Right cardiac atrium (tissue), 5 donors: ENCODE measurements around the gene SEMA5A. TPM values are rescaled to one million over a fixed set of nuclear protein-coding genes. Genes with fewer than 3 reads are reported as not detected.

Experiments
- ATAC-seq, 2 donors: fragments of 200-7000 bp; cut with Tn5 transposase; one replicate each; pipeline versions ENCODE4 v1.8.0 to v1.9.1; 2020; ENCODE audit warnings: moderate library complexity in 2 of 2, mild to moderate bottlenecking in 1 of 2
- DNase-seq, 3 donors: peaks; one replicate each; pipeline ENCODE4 v3.0.0-alpha.2; 2020
- H3K27ac ChIP-seq: one replicate; pipeline ENCODE4 v1.5.1; 2013; ENCODE audit warnings: mild to moderate bottlenecking, low read length, control low read depth, moderate library complexity
- H3K27me3 ChIP-seq: one replicate; pipeline ENCODE4 v1.6.1; 2013; ENCODE audit not compliant: control insufficient read depth, insufficient read depth
- H3K4me1 ChIP-seq: one replicate; pipeline ENCODE4 v1.6.1; 2013; ENCODE audit warnings: low read length; ENCODE audit not compliant: control insufficient read depth, insufficient read depth
- H3K4me3 ChIP-seq: one replicate; pipeline ENCODE4 v1.5.1; 2013; ENCODE audit warnings: low read length, control low read depth
- H3K9me3 ChIP-seq: one replicate; pipeline ENCODE4 v1.6.1; 2013; ENCODE audit warnings: low read length; ENCODE audit not compliant: control insufficient read depth
- WGBS: extraction: QIAGEN DNeasy Blood & Tissue Kit; methylation state at CpG from one replicate; pipeline ENCODE4 v1.1.7; 2013; 5-methylcytosine and 5-hydroxymethylcytosine counted together
- intact Hi-C, 4 donors: fragments of 100-400 bp; cut with DNase I; formaldehyde crosslinking; loops; one replicate each; pipeline versions ENCODE4 v1.11.0 to v1.14.0; 2022 to 2023
- polyA plus RNA-seq: library from polyadenylated mRNA; stranded (reverse); fragments of 200-250 nt; gene quantifications from one replicate; pipeline ENCODE4 v1.2.3, GENCODE V29; 2013
- total RNA-seq, 4 donors: library from RNA; stranded (reverse); fragmentation: NEBNext Ultra II Directional; extraction: Animal tissue kit (Norgen Biotek cat#: 25700); gene quantifications; one replicate each; pipeline ENCODE4 v1.2.1, GENCODE V29; 2021
- donor health status: healthy with polysubstance abuse.
- donor health status: DM: no; HTN: yes; CAD: no.
- donor health status: DM: no; HTN: no; CAD: no.
- donor health status: DM: no; HTN: yes; CAD: no; lungs with severe emphysema.
- donor health status: DM: yes; HTN: yes; CAD: no.

Gene SEMA5A
- total and polyA plus RNA-seq, 5 donors, result 6.7 to 28.2 (median 23.9) TPM

DNA sequence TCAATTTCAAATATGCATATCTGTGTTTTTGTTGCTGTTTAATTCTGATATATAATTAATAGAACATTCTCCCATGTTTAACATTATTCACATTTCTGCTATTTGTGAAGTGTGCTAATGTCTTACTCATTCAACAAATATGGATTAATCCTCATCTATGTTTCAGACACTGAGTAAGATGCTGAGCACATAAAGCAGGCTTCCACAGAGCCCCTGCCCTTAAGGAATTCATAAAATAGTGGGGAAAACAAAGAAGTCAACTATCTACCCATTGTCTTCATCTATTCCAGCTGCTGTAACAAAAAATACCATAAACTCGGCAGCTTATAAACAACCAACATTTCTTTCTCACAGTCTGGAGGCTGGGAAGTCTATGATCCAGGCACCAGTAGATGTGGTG, 333.3 kb downstream of the SEMA5A start:
- intact Hi-C loops, result no loop called here
- H3K4me1 ChIP-seq, result no peaks in the 10 kb centered on the region
- no peak for DNase-seq
- peaks cover 2% of the 10 kb centered on the region for H3K9me3 ChIP-seq
- H3K27ac ChIP-seq, result no peak overlapping the region
- ATAC-seq, result no peak
- H3K27me3 ChIP-seq, result no peaks in the 10 kb centered on the region
- no peak overlapping the region for H3K4me3 ChIP-seq
- 40% methylated on average over 1 of the region's 1 CpG for WGBS

- ATAC-seq, result no peak
- no peaks in the 10 kb centered on the region for H3K27me3 ChIP-seq
These were observed 335.9 kb downstream of the SEMA5A start for GRCh38 chr5:9209846-9210492.

DNA sequence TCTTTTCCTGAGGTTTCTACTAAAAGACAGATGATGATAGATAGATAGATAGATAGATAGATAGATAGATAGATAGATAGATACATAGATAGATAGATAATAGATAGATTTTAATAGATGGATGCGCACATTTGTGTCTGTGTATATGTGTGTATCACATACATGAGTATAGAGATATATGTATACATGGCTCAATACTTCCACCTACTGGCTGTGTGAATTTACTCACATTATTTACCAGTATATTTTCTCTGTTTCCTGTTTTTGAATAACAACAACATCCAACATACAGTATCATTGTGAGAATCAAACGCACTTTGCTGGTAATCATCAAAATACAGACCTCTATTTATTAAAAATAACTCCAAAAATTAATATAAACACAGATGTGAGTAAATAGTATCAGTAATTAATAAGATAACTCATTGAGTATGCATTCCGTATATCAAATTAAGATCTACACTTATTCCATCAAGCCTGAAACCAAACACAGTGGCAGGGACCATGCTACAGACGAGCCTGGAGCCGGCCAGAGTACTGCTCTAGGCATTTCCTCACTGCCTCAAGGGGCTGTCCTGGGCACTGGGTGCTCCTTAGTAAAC, 338.0 kb downstream of the SEMA5A start:
- 43% methylated on average over 5 of the region's 5 CpGs for WGBS
- Histone ChIP-seq H3K9me3 (peaks cover 6% of the 10 kb centered on the region), H3K4me1 (no peaks in the 10 kb centered on the region), H3K4me3 (no peak overlapping the region), H3K27me3 (no peaks in the 10 kb centered on the region), H3K27ac (no peak overlapping the region)
- no peak for DNase-seq
- peak in 1 of 2 donors; percentile 31 for ATAC-seq
- intact Hi-C loops, result loop anchor here in 3 of 4 donors (10.0 kb wide), 2 partner anchors 453 to 1283 kb away; no protein-coding TSS in a partner anchor

More at GRCh38 chr5:9209846-9210492, 335.9 kb downstream of the SEMA5A start:
- no peaks in the 10 kb centered on the region for H3K4me1 ChIP-seq
- no peak for DNase-seq
- intact Hi-C loops, result loop anchor here in 3 of 4 donors (10.0 kb wide), 2 partner anchors 455 to 1285 kb away; no protein-coding TSS in a partner anchor
- H3K27ac ChIP-seq, result no peak overlapping the region
- peaks cover 6% of the 10 kb centered on the region for H3K9me3 ChIP-seq
- H3K4me3 ChIP-seq, result no peak overlapping the region
- 73% methylated on average over 3 of the region's 3 CpGs for WGBS

DNA sequence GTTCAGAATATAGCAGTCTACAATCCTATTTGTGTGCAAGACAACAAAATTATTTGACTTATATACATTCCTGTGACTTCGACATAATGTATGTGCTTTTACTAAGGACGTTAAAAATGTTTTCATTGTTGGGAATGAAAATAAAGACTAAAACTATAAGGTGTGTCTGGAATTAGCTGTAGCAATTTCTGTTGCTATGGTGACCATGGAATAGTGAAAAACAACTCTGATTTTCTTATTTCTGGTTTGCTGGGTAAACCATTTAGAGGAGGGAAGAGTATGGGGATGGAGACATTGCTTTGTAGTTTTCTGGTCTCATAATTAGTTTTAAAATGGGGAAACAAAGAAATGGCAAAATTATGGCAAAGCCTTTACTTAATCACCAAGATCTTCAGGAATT, 343.2 kb downstream of the SEMA5A start:
- peaks cover 3% of the 10 kb centered on the region for H3K9me3 ChIP-seq
- intact Hi-C loops, result loop anchor here in 3 of 4 donors (10.0 kb wide), 2 partner anchors 448 to 1278 kb away; no protein-coding TSS in a partner anchor
- no peak overlapping the region for H3K27ac ChIP-seq
- H3K27me3 ChIP-seq, result no peaks in the 10 kb centered on the region
- DNase-seq, result no peak
- WGBS, result 85% methylated on average over 2 of the region's 2 CpGs
- H3K4me1 ChIP-seq, result no peaks in the 10 kb centered on the region
- no peak overlapping the region for H3K4me3 ChIP-seq
- no peak for ATAC-seq

DNA sequence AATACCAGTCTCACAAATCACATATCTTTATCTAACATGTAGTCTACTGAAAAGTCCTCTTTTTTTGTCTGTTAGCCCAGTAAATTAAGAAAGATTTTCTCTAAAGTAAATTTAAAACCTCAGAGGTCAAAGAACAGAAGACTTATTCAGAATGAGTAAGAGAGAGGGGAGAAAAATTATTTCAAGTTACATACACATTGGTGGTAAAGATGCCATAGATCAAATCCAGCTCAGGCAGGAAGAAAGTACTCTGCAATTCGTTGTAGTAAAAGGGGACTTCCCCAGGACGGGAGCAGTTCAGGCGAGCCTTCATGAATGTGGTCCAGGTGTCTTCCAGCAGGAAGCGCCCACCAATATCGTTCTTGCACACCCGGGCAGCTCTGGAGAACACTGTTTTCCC, 344.1 kb downstream of the SEMA5A start:
- no peaks in the 10 kb centered on the region for H3K4me1 ChIP-seq
- H3K27ac ChIP-seq, result no peak overlapping the region
- intact Hi-C loops, result loop anchor here in 3 of 4 donors (10.0 kb wide), 2 partner anchors 447 to 1277 kb away; no protein-coding TSS in a partner anchor
- 74% methylated on average over 6 of the region's 6 CpGs for WGBS
- H3K4me3 ChIP-seq, result no peak overlapping the region
- ATAC-seq, result no peak
- H3K27me3 ChIP-seq, result no peaks in the 10 kb centered on the region
- DNase-seq, result no peak
- H3K9me3 ChIP-seq, result peaks cover 4% of the 10 kb centered on the region

- intact Hi-C loops, result loop anchor here in 3 of 4 donors (10.0 kb wide), 2 partner anchors 446 to 1276 kb away; no protein-coding TSS in a partner anchor
- H3K4me3 ChIP-seq, result no peak overlapping the region
- WGBS, result 78% methylated on average over 2 of the region's 2 CpGs
These were observed 344.9 kb downstream of the SEMA5A start for GRCh38 chr5:9201011-9201410.

GRCh38 chr5:9198394-9198793, 347.5 kb downstream of the SEMA5A start:
- intact Hi-C loops, result no loop called here
- no peak for DNase-seq

More at GRCh38 chr5:9201011-9201410, 344.9 kb downstream of the SEMA5A start:
- Histone ChIP-seq H3K27ac (no peak overlapping the region), H3K9me3 (peaks cover 7% of the 10 kb centered on the region), H3K27me3 (no peaks in the 10 kb centered on the region), H3K4me1 (no peaks in the 10 kb centered on the region)
- DNase-seq, result no peak
- no peak for ATAC-seq

DNA sequence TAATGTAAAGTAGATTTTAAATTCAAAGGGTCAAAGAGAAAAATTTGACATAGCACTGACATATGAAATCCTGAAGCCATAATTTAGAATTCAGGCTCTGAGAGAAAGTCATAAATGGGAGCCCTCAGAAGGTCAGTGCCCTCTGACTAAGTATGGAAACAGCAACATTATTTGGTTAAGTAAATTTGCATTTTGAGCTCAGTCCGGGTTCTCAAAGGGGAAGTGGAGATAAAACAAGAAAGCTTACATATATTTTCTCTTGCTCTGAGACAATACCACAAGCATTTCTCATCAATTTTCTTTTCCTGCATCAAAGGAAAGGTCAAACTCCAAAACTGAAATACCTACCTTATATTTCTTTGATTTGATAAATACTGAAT, 348.0 kb downstream of the SEMA5A start:
- no peaks in the 10 kb centered on the region for H3K27me3 ChIP-seq
- no peak overlapping the region for H3K4me3 ChIP-seq
- no peaks in the 10 kb centered on the region for H3K4me1 ChIP-seq
- ATAC-seq (no peak), DNase-seq (no peak)
- no peak overlapping the region for H3K27ac ChIP-seq
- 38% methylated on average over 1 of the region's 1 CpG for WGBS
- peaks cover 6% of the 10 kb centered on the region for H3K9me3 ChIP-seq
- intact Hi-C loops, result no loop called here

More at GRCh38 chr5:9198394-9198793, 347.5 kb downstream of the SEMA5A start:
- no peak overlapping the region for H3K27ac ChIP-seq
- 84% methylated on average over 3 of the region's 3 CpGs for WGBS
- peaks cover 6% of the 10 kb centered on the region for H3K9me3 ChIP-seq
- ATAC-seq, result no peak
- H3K4me3 ChIP-seq, result no peak overlapping the region
- H3K4me1 ChIP-seq, result no peaks in the 10 kb centered on the region
- no peaks in the 10 kb centered on the region for H3K27me3 ChIP-seq

DNA sequence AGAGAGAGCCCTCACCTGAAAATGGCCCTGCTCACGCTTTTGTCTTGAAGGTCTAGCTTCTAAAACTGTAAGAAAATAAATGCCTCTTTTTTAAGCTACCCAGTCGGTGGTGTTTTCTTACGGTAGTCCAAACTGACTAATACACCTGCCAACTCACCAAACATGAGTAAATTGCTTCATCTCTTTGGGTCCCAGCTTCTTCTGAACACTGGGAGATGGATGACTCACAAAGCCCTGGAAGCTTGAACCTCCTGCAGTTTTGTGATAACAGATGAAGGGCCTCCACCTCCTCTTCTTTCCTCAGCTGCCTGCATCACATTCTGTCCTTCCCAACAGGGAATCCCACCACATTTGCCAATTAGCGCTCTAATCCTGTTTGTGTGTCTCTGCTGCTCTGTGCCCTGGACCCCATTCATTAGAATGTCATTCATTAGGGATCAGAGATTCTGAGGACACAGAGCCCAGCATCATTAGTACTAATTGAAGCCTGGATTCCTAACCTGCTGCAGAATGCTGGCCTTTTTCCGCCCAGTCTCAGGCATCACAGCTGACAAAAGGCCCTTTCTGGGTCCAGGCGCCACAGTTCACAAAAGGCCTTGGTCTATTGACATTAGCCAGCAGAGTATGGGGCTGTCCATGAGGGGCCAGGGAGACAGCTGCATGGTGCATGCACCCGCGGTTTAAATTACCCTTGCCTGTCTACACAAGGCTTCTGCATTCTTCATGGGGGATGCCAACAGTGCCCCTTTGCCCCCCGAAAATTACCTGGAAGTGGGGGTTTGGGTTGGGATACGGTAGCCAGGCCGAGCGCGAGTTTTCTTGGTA, 349.3 kb downstream of the SEMA5A start:
- H3K27ac ChIP-seq, result no peak overlapping the region
- no peak for DNase-seq
- no peaks in the 10 kb centered on the region for H3K27me3 ChIP-seq
- H3K9me3 ChIP-seq, result peaks cover 6% of the 10 kb centered on the region
- no peak overlapping the region for H3K4me3 ChIP-seq
- no peak for ATAC-seq
- WGBS, result 86% methylated on average over 13 of the region's 13 CpGs
- no peaks in the 10 kb centered on the region for H3K4me1 ChIP-seq
- intact Hi-C loops, result no loop called here

DNA sequence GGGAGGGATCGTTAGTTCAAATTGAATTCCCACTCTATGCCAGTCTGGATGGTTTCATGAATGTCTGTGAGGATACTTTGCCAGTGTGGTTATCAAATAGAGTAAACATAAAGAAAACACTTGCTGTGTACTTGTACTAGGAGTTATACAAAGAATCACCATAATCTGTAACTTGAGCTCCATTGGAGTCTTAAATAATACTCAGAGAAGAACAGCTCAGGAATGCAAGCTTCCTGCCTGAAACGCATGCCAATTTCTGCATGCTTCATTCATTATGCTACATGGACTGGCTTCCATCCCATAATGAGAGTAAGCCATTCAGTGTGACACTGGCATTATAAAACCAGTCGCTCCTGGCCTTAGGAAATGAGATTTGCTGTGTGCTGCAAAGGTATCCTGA, 351.4 kb downstream of the SEMA5A start:
- Histone ChIP-seq H3K4me3 (no peak overlapping the region), H3K27me3 (no peaks in the 10 kb centered on the region), H3K9me3 (peaks cover 6% of the 10 kb centered on the region), H3K4me1 (no peaks in the 10 kb centered on the region), H3K27ac (no peak overlapping the region)
- no peak for DNase-seq
- no peak for ATAC-seq
- 17% methylated on average over 3 of the region's 3 CpGs for WGBS
- intact Hi-C loops, result no loop called here

DNA sequence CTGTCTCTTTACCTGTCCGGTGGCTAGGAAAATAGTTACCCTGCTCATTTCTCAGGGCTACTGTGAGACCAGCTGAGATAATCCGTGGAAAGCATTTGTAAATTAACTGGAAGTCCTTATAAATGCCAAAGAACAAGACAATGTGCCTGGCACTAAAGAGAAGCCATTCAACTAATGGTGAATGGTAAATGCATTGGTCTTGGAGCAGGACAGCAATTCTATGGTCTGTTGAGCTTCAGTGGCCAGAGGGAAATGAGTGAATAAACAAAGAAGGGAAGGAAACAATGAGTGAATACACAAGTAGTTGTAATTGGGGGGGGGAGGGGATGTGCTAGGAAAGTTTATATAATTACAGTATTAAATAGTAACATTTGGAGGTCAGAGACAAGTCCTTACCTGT, 353.6 kb downstream of the SEMA5A start:
- DNase-seq (no peak), ATAC-seq (no peak)
- intact Hi-C loops, result no loop called here
- no peaks in the 10 kb centered on the region for H3K27me3 ChIP-seq
- no peaks in the 10 kb centered on the region for H3K4me1 ChIP-seq
- peaks cover 10% of the 10 kb centered on the region for H3K9me3 ChIP-seq
- H3K27ac ChIP-seq, result no peak overlapping the region
- H3K4me3 ChIP-seq, result no peak overlapping the region
- 84% methylated on average over 2 of the region's 2 CpGs for WGBS
